OCI-LY7 (cell line): ENCODE measurements around the gene IFNL2. TPM values are rescaled to one million over a fixed set of nuclear protein-coding genes. Genes with fewer than 3 reads are reported as not detected.

Source experiments
- BruUV-seq: library from RNA; stranded (reverse); fragments of 400-500 nt; replicated peaks from 2 replicates; lab custom pipeline; 2021; lab: Mats Ljungman, UMichigan
- CTCF ChIA-PET: fragments of 300-600 bp; sonication (Branson Sonifier 250); formaldehyde crosslinking; loops from one replicate; lab custom pipeline; 2022; ENCODE audit warnings: antibody characterized with exemption; ENCODE audit not compliant: unreplicated experiment; lab: Charles Lee
- POLR2A ChIA-PET: fragments of 300-600 bp; sonication (Branson Sonifier 250); formaldehyde crosslinking; loops from one replicate; lab custom pipeline; 2022; ENCODE audit warnings: antibody characterized with exemption; lab: Charles Lee
- DNase-seq: peaks from one replicate; pipeline ENCODE4 v3.0.0-alpha.2; 2015; ENCODE audit warnings: low spot score
- H2AFZ ChIP-seq: fragments of 200-600 bp; sonication (generic), shearing (Covaris generic); 2 replicates; pipeline ENCODE4 v1.6.1; 2014; ENCODE audit warnings: mild to moderate bottlenecking, antibody characterized with exemption, low read length, moderate library complexity
- H3K27ac ChIP-seq: fragments of 200-600 bp; sonication (generic); 2 replicates; pipeline ENCODE4 v1.5.1; 2014; ENCODE audit warnings: mixed run types, low read depth, mild to moderate bottlenecking, moderate library complexity, low read length, inconsistent platforms; ENCODE audit not compliant: poor library complexity, severe bottlenecking
- H3K36me3 ChIP-seq: fragments of 200-600 bp; sonication (generic); 2 replicates; pipeline ENCODE4 v1.6.1; 2014; ENCODE audit warnings: mild to moderate bottlenecking, antibody characterized with exemption, low read length, moderate library complexity, mixed read lengths; ENCODE audit not compliant: insufficient read depth
- H3K4me1 ChIP-seq: fragments of 200-600 bp; sonication (generic); 2 replicates; pipeline ENCODE4 v1.5.1; 2014; ENCODE audit warnings: mild to moderate bottlenecking, low read length; ENCODE audit not compliant: insufficient read depth, poor library complexity, severe bottlenecking
- H3K4me2 ChIP-seq: fragments of 200-600 bp; sonication (generic); 2 replicates; pipeline ENCODE4 v1.6.1; 2014; ENCODE audit warnings: mild to moderate bottlenecking, low read length
- H3K4me3 ChIP-seq: fragments of 200-600 bp; sonication (generic); 2 replicates; pipeline ENCODE4 v1.5.1; 2014; ENCODE audit warnings: mild to moderate bottlenecking, low read depth, low read length; ENCODE audit not compliant: poor library complexity, severe bottlenecking
- H3K79me2 ChIP-seq: fragments of 200-600 bp; sonication (generic); 2 replicates; pipeline ENCODE4 v1.6.1; 2016; ENCODE audit warnings: low read depth, mild to moderate bottlenecking, low read length, moderate library complexity, mixed read lengths; ENCODE audit not compliant: insufficient read depth
- H3K9me2 ChIP-seq: fragments of 200-600 bp; sonication (generic); 2 replicates; pipeline ENCODE4 v1.6.1; 2016; ENCODE audit warnings: mild to moderate bottlenecking, low read length, mixed read lengths; ENCODE audit not compliant: insufficient read depth
- H3K9me3 ChIP-seq: fragments of 200-600 bp; sonication (generic); 2 replicates; pipeline ENCODE4 v1.6.1; 2014; ENCODE audit warnings: mild to moderate bottlenecking, mixed run types, low read length, mixed read lengths
- H4K20me1 ChIP-seq: fragments of 200-600 bp; sonication (generic); 2 replicates; pipeline ENCODE4 v1.6.1; 2014; ENCODE audit warnings: mild to moderate bottlenecking, antibody characterized with exemption, low read length, moderate library complexity, mixed read lengths; ENCODE audit not compliant: insufficient read depth
- EZH2phosphoT487 ChIP-seq: fragments of 200-600 bp; sonication (generic); IDR thresholded peaks from 2 replicates; pipeline ENCODE4 v1.6.1; 2018; ENCODE audit warnings: low read depth, borderline replicate concordance, mild to moderate bottlenecking, mixed run types, antibody characterized with exemption, low read length, moderate library complexity, mixed read lengths
- intact Hi-C: fragments of 100-400 bp; cut with micrococcal nuclease; formaldehyde crosslinking; loops from one replicate; pipeline ENCODE4 v1.10.0; 2022; ENCODE audit not compliant: unreplicated experiment
- total RNA-seq, 2 experiments: library from RNA; depleted of rRNA in 1 of 2; stranded (reverse); fragments of >200 nt in 1 of 2; shearing (Covaris generic) in 1 of 2; gene quantifications; 2 replicates each; pipeline ENCODE4 v1.2.3, GENCODE V29; 2014 to 2022
- TF ChIP-seq, protein P1 (sequence below): fragments of 200-600 bp; sonication (generic); conservative IDR thresholded peaks from 2 replicates; pipeline ENCODE4 v1.5.1; 2014; ENCODE audit warnings: mild to moderate bottlenecking, antibody characterized with exemption, low read length, moderate library complexity, mixed read lengths

IFNL2 gene
- total RNA-seq, 2 experiments from 2014 or later = not detected

- ChIA-PET POLR2A (interaction anchor here (0.6 to 1.0 kb wide), 3 partner anchors 11 to 293 kb away, joined by 3 to 4 read pairs (median 3); no protein-coding TSS in a partner anchor), CTCF (no interaction called here)
- H3K79me2 ChIP-seq = no peaks in the 10 kb centered on the region
- H3K36me3 ChIP-seq = no peaks in the 10 kb centered on the region
- H3K9me2 ChIP-seq = no peaks in the 10 kb centered on the region
- DNase-seq = no peak
- no peak overlapping the region for H2AFZ ChIP-seq
- TF ChIP-seq, protein P1, sequence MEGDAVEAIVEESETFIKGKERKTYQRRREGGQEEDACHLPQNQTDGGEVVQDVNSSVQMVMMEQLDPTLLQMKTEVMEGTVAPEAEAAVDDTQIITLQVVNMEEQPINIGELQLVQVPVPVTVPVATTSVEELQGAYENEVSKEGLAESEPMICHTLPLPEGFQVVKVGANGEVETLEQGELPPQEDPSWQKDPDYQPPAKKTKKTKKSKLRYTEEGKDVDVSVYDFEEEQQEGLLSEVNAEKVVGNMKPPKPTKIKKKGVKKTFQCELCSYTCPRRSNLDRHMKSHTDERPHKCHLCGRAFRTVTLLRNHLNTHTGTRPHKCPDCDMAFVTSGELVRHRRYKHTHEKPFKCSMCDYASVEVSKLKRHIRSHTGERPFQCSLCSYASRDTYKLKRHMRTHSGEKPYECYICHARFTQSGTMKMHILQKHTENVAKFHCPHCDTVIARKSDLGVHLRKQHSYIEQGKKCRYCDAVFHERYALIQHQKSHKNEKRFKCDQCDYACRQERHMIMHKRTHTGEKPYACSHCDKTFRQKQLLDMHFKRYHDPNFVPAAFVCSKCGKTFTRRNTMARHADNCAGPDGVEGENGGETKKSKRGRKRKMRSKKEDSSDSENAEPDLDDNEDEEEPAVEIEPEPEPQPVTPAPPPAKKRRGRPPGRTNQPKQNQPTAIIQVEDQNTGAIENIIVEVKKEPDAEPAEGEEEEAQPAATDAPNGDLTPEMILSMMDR = no peak
- TF ChIP-seq EZH2phosphoT487 = no peak
- H4K20me1 ChIP-seq = no peaks in the 10 kb centered on the region
- no peak overlapping the region for H3K27ac ChIP-seq
- no peaks in the 10 kb centered on the region for H3K4me1 ChIP-seq
- H3K9me3 ChIP-seq = no peaks in the 10 kb centered on the region
- intact Hi-C loops = no loop called here
- no TSS peak for BruUV-seq
- H3K4me2 ChIP-seq = no peak overlapping the region
- no peak overlapping the region for H3K4me3 ChIP-seq
These were observed 6.5 kb upstream of the IFNL2 start for GRCh38 chr19:39261704-39262103.

DNA sequence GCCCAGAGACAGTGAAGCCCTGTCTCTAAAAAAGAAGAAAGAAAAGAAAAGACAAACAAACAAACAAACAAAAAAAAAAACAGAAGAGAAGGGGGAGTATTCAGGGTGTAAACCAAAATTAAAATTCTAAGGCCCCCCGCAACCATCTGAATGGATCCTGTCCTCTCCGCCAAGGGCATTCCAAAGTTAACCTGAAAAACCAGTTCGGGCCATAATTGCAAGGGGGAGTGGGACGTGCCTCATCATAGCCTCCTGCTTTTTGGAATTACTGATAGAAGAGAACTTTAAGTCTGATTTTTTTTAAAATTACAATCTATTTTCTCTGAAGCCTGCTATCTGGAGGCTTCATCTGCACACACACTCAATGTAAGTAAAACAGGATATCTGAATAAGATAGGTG is 5.7 kb upstream of the IFNL2 start:
- no peak overlapping the region for H3K4me3 ChIP-seq
- DNase-seq = no peak
- no peaks in the 10 kb centered on the region for H3K4me1 ChIP-seq
- ChIA-PET POLR2A (interaction anchor here (0.7 to 1.0 kb wide), 2 partner anchors 12 to 25 kb away, joined by 3 to 4 read pairs; no protein-coding TSS in a partner anchor), CTCF (no interaction called here)
- no peak overlapping the region for H3K27ac ChIP-seq
- no TSS peak for BruUV-seq
- H2AFZ ChIP-seq = no peak overlapping the region
- H3K9me3 ChIP-seq = no peaks in the 10 kb centered on the region
- no peaks in the 10 kb centered on the region for H4K20me1 ChIP-seq
- no peaks in the 10 kb centered on the region for H3K36me3 ChIP-seq
- H3K79me2 ChIP-seq = no peaks in the 10 kb centered on the region
- no peak for TF ChIP-seq EZH2phosphoT487
- TF ChIP-seq, protein P1 = no peak
- intact Hi-C loops = no loop called here
- H3K9me2 ChIP-seq = no peaks in the 10 kb centered on the region
- no peak overlapping the region for H3K4me2 ChIP-seq

DNA sequence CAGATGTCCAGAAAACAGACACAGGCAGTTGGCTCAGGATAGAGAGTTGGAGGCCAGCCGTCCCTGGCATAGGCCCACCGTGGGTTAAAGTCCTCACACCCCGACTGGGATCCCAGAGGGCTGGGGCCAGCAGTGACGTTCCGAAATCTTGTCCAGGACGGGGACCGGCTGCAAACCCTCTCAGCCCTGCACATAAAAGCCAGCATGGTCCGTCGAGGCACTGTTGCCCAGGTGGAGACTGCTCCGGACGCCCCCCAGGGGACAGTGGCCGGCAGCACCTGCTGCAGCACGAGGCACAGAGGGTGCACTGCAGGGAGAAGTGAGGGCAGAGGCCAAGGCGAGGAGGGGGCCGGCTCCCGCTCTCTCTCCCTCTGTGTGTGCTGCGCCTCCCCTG is 4.3 kb upstream of the IFNL2 start:
- DNase-seq = no peak
- CTCF ChIA-PET = no interaction called here
- H3K4me3 ChIP-seq = no peak overlapping the region
- no peaks in the 10 kb centered on the region for H3K79me2 ChIP-seq
- intact Hi-C loops = no loop called here
- POLR2A ChIA-PET = no interaction called here
- no peak overlapping the region for H2AFZ ChIP-seq
- no peak overlapping the region for H3K4me2 ChIP-seq
- H4K20me1 ChIP-seq = no peaks in the 10 kb centered on the region
- no peak overlapping the region for H3K27ac ChIP-seq
- H3K9me2 ChIP-seq = no peaks in the 10 kb centered on the region
- no peak for TF ChIP-seq EZH2phosphoT487
- TF ChIP-seq, protein P1 = no peak
- H3K4me1 ChIP-seq = no peaks in the 10 kb centered on the region
- no peaks in the 10 kb centered on the region for H3K9me3 ChIP-seq
- no TSS peak for BruUV-seq
- no peaks in the 10 kb centered on the region for H3K36me3 ChIP-seq
